WTC11 (cell line): ENCODE data around the gene CABP7. TPM values are rescaled to one million over a fixed set of nuclear protein-coding genes. Genes with fewer than 3 reads are reported as not detected.

ENCODE experiments used
- ATAC-seq: fragments of 200-7000 bp; cut with Tn5 transposase; 2 replicates; pipeline ENCODE4 v1.10.0; 2021; ENCODE audit warnings: mild to moderate bottlenecking, moderate library complexity
- CTCF ChIA-PET: fragments of 300-600 bp; sonication (Branson Sonifier 250); formaldehyde crosslinking; loops from one replicate; lab custom pipeline; 2021; ENCODE audit warnings: antibody characterized with exemption; lab: Charles Lee
- POLR2A ChIA-PET: fragments of 350-600 bp; sonication (Branson Sonifier 250); formaldehyde crosslinking; loops from one replicate; lab custom pipeline; 2021; ENCODE audit warnings: antibody characterized with exemption; lab: Charles Lee
- DNase-seq: peaks from one replicate; pipeline ENCODE4 v3.0.0; 2021; ENCODE audit warnings: low spot score
- H3K27ac Mint-ChIP-seq: 2 replicates; pipeline ENCODE4 v1.8.0; 2021; ENCODE audit warnings: mixed read lengths
- H3K27me3 Mint-ChIP-seq: 2 replicates; pipeline ENCODE4 v1.8.0; 2021; ENCODE audit warnings: low read depth, mild to moderate bottlenecking, moderate library complexity, mixed read lengths
- H3K36me3 Mint-ChIP-seq: 2 replicates; pipeline ENCODE4 v1.8.0; 2021; ENCODE audit warnings: mixed read lengths
- H3K4me1 Mint-ChIP-seq: 2 replicates; pipeline ENCODE4 v1.8.0; 2022; ENCODE audit warnings: mixed read lengths
- H3K4me3 Mint-ChIP-seq: 2 replicates; pipeline ENCODE4 v1.8.0; 2021; ENCODE audit warnings: mild to moderate bottlenecking, moderate library complexity, mixed read lengths
- H3K9me3 Mint-ChIP-seq: 2 replicates; pipeline ENCODE4 v1.8.0; 2021; ENCODE audit warnings: mixed read lengths
- ATF2 ChIP-seq: sonication (generic); formaldehyde crosslinking; IDR thresholded peaks from 2 replicates; pipeline ENCODE4 v1.8.1; 2022; ENCODE audit warnings: low read depth, missing genetic modification reagents, borderline replicate concordance
- CBFB ChIP-seq: sonication (generic); formaldehyde crosslinking; IDR thresholded peaks from 2 replicates; pipeline ENCODE4 v1.8.1; 2022; ENCODE audit warnings: mild to moderate bottlenecking, low read depth, missing genetic modification reagents
- CREB1 ChIP-seq: sonication (generic); formaldehyde crosslinking; IDR thresholded peaks from 2 replicates; pipeline ENCODE4 v1.8.0; 2023; ENCODE audit warnings: mild to moderate bottlenecking, missing genetic modification reagents
- E2F4 ChIP-seq: sonication (generic); formaldehyde crosslinking; IDR thresholded peaks from 2 replicates; pipeline ENCODE4 v1.8.1; 2022; ENCODE audit warnings: low read depth, mild to moderate bottlenecking, moderate library complexity, missing genetic modification reagents, borderline replicate concordance
- HMGXB4 ChIP-seq: sonication (generic); formaldehyde crosslinking; IDR thresholded peaks from 2 replicates; pipeline ENCODE4 v1.8.1; 2023; ENCODE audit warnings: mild to moderate bottlenecking, moderate library complexity, missing genetic modification reagents
- IRF2 ChIP-seq: sonication (generic); formaldehyde crosslinking; IDR thresholded peaks from 2 replicates; pipeline ENCODE4 v1.8.0; 2022; ENCODE audit warnings: low read depth, missing genetic modification reagents, borderline replicate concordance
- KAT7 ChIP-seq: sonication (generic); formaldehyde crosslinking; IDR thresholded peaks from 2 replicates; pipeline ENCODE4 v1.8.1; 2023; ENCODE audit warnings: missing genetic modification reagents, mild to moderate bottlenecking, borderline replicate concordance
- NR3C1 ChIP-seq: sonication (generic); formaldehyde crosslinking; conservative IDR thresholded peaks from 2 replicates; pipeline ENCODE4 v1.8.1; 2023; ENCODE audit warnings: low read depth, mild to moderate bottlenecking, missing genetic modification reagents
- RORB ChIP-seq: fragments of 250-450 bp; sonication (Bioruptor Pico); IDR thresholded peaks from 2 replicates; pipeline ENCODE4 v1.9.0; 2021; ENCODE audit warnings: mild to moderate bottlenecking
- TEAD1 ChIP-seq: sonication (generic); formaldehyde crosslinking; IDR thresholded peaks from 2 replicates; pipeline ENCODE4 v1.8.0; 2022; ENCODE audit warnings: mild to moderate bottlenecking, missing genetic modification reagents
- ZNF317 ChIP-seq: sonication (generic); formaldehyde crosslinking; IDR thresholded peaks from 2 replicates; pipeline ENCODE4 v1.8.1; 2023; ENCODE audit warnings: low read depth, mild to moderate bottlenecking, moderate library complexity, missing genetic modification reagents, borderline replicate concordance
- ZNF396 ChIP-seq: fragments of 250-450 bp; sonication (Bioruptor Pico); IDR thresholded peaks from 2 replicates; pipeline ENCODE4 v1.8.0; 2021; ENCODE audit warnings: mild to moderate bottlenecking, moderate library complexity, borderline replicate concordance
- total RNA-seq: library from RNA; stranded (reverse); gene quantifications from 3 replicates; pipeline ENCODE4 v1.2.3, GENCODE V29; 2021
- TF ChIP-seq, protein P1 (sequence below): sonication (generic); formaldehyde crosslinking; IDR thresholded peaks from 2 replicates; pipeline ENCODE4 v1.8.0; 2022; ENCODE audit warnings: missing genetic modification reagents
- TF ChIP-seq, protein P2 (sequence below): fragments of 250-450 bp; sonication (Bioruptor Pico); IDR thresholded peaks from 2 replicates; pipeline ENCODE4 v1.9.0; 2021; ENCODE audit warnings: moderate library complexity, mild to moderate bottlenecking, inconsistent platforms, borderline replicate concordance
- TF ChIP-seq, protein P3 (sequence below): sonication (generic); formaldehyde crosslinking; conservative IDR thresholded peaks from 2 replicates; pipeline ENCODE4 v1.8.1; 2023; ENCODE audit warnings: mild to moderate bottlenecking, low read depth, missing genetic modification reagents, moderate library complexity
- TF ChIP-seq, protein P4 (sequence below): sonication (generic); formaldehyde crosslinking; IDR thresholded peaks from 2 replicates; pipeline ENCODE4 v1.8.0; 2022; ENCODE audit warnings: mild to moderate bottlenecking, missing genetic modification reagents
- TF ChIP-seq, protein P5 (sequence below): sonication (generic); formaldehyde crosslinking; IDR thresholded peaks from 2 replicates; pipeline ENCODE4 v1.8.0; 2023; ENCODE audit warnings: missing genetic modification reagents, mild to moderate bottlenecking, borderline replicate concordance

Gene CABP7
- total RNA-seq, 1 experiment from 2014 or later = 0.17 TPM

DNA sequence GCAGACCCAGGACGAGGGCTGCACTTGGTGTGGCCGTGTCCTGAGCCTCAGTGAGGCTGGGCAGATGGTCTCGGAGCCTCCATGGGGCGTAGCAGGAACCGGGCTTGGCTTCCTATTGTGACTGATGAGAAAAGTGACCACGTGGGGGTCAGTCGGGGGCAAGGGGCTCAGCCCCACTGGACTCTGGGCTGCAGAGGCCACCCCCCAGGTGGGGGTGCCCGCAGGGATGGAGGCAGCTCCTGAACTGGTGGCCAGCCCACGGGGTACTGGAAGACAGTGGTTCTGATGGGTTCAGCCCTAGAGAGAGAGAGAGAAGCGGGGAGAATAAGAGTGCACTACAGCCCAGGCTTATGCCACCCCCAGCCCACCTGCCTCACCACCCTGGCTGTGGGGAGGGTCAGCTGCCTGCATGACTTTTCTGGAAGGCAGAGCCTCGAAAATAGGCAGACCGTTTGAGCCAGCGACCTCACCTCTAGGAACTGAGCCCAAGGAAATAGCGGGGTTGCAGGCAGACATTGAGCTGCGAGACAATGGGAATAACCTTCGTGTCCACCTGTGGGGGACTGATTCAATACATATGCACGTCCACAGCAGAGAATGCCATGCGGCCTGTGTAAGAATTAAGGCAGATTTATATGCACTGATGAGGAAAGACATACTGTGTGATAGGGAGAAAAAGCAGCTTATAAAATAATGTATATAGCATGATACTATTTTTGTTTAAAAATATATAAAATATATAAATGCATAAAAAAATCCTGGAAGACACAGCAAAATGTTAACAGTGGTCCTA lies 11.5 kb downstream of the CABP7 start (continued):
- TF ChIP-seq, protein P1, sequence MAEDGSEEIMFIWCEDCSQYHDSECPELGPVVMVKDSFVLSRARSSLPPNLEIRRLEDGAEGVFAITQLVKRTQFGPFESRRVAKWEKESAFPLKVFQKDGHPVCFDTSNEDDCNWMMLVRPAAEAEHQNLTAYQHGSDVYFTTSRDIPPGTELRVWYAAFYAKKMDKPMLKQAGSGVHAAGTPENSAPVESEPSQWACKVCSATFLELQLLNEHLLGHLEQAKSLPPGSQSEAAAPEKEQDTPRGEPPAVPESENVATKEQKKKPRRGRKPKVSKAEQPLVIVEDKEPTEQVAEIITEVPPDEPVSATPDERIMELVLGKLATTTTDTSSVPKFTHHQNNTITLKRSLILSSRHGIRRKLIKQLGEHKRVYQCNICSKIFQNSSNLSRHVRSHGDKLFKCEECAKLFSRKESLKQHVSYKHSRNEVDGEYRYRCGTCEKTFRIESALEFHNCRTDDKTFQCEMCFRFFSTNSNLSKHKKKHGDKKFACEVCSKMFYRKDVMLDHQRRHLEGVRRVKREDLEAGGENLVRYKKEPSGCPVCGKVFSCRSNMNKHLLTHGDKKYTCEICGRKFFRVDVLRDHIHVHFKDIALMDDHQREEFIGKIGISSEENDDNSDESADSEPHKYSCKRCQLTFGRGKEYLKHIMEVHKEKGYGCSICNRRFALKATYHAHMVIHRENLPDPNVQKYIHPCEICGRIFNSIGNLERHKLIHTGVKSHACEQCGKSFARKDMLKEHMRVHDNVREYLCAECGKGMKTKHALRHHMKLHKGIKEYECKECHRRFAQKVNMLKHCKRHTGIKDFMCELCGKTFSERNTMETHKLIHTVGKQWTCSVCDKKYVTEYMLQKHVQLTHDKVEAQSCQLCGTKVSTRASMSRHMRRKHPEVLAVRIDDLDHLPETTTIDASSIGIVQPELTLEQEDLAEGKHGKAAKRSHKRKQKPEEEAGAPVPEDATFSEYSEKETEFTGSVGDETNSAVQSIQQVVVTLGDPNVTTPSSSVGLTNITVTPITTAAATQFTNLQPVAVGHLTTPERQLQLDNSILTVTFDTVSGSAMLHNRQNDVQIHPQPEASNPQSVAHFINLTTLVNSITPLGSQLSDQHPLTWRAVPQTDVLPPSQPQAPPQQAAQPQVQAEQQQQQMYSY (CRISPR knock-in tag) = no peak
- TF ChIP-seq ATF2 (CRISPR knock-in tag) = no peak
- TF ChIP-seq RORB (CRISPR knock-in tag) = no peak

GRCh38 chr22:29732883-29733282 lies 13.1 kb downstream of the CABP7 start:
- no peaks in the 10 kb centered on the region for H3K9me3 Mint-ChIP-seq
- CTCF ChIA-PET = interaction anchor here (0.6 to 0.7 kb wide), 2 partner anchors 24 to 143 kb away, joined by 3 read pairs; no protein-coding TSS in a partner anchor
- POLR2A ChIA-PET = no interaction called here
- H3K27ac Mint-ChIP-seq = no peak overlapping the region
- no peak for DNase-seq
- H3K36me3 Mint-ChIP-seq = no peaks in the 10 kb centered on the region
- no peaks in the 10 kb centered on the region for H3K27me3 Mint-ChIP-seq
- H3K4me1 Mint-ChIP-seq = peaks cover 12% of the 10 kb centered on the region
- H3K4me3 Mint-ChIP-seq = no peak overlapping the region
- no peak for ATAC-seq
- TF ChIP-seq, protein P2, sequence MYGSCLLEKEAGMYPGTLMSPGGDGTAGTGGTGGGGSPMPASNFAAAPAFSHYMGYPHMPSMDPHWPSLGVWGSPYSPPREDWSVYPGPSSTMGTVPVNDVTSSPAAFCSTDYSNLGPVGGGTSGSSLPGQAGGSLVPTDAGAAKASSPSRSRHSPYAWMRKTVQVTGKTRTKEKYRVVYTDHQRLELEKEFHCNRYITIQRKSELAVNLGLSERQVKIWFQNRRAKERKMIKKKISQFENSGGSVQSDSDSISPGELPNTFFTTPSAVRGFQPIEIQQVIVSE = no peak
- no peak for TF ChIP-seq TEAD1 (CRISPR knock-in tag)
- TF ChIP-seq CREB1 (CRISPR knock-in tag) = no peak
- no peak for TF ChIP-seq ZNF317
- no peak for TF ChIP-seq KAT7 (CRISPR knock-in tag)
- TF ChIP-seq, protein P3, sequence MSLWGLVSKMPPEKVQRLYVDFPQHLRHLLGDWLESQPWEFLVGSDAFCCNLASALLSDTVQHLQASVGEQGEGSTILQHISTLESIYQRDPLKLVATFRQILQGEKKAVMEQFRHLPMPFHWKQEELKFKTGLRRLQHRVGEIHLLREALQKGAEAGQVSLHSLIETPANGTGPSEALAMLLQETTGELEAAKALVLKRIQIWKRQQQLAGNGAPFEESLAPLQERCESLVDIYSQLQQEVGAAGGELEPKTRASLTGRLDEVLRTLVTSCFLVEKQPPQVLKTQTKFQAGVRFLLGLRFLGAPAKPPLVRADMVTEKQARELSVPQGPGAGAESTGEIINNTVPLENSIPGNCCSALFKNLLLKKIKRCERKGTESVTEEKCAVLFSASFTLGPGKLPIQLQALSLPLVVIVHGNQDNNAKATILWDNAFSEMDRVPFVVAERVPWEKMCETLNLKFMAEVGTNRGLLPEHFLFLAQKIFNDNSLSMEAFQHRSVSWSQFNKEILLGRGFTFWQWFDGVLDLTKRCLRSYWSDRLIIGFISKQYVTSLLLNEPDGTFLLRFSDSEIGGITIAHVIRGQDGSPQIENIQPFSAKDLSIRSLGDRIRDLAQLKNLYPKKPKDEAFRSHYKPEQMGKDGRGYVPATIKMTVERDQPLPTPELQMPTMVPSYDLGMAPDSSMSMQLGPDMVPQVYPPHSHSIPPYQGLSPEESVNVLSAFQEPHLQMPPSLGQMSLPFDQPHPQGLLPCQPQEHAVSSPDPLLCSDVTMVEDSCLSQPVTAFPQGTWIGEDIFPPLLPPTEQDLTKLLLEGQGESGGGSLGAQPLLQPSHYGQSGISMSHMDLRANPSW (CRISPR knock-in tag) = no peak
- TF ChIP-seq IRF2 (CRISPR knock-in tag) = no peak
- TF ChIP-seq, protein P4, sequence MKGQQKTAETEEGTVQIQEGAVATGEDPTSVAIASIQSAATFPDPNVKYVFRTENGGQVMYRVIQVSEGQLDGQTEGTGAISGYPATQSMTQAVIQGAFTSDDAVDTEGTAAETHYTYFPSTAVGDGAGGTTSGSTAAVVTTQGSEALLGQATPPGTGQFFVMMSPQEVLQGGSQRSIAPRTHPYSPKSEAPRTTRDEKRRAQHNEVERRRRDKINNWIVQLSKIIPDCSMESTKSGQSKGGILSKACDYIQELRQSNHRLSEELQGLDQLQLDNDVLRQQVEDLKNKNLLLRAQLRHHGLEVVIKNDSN (CRISPR knock-in tag) = no peak
- no peak for TF ChIP-seq ZNF396 (CRISPR knock-in tag)
- TF ChIP-seq, protein P5, sequence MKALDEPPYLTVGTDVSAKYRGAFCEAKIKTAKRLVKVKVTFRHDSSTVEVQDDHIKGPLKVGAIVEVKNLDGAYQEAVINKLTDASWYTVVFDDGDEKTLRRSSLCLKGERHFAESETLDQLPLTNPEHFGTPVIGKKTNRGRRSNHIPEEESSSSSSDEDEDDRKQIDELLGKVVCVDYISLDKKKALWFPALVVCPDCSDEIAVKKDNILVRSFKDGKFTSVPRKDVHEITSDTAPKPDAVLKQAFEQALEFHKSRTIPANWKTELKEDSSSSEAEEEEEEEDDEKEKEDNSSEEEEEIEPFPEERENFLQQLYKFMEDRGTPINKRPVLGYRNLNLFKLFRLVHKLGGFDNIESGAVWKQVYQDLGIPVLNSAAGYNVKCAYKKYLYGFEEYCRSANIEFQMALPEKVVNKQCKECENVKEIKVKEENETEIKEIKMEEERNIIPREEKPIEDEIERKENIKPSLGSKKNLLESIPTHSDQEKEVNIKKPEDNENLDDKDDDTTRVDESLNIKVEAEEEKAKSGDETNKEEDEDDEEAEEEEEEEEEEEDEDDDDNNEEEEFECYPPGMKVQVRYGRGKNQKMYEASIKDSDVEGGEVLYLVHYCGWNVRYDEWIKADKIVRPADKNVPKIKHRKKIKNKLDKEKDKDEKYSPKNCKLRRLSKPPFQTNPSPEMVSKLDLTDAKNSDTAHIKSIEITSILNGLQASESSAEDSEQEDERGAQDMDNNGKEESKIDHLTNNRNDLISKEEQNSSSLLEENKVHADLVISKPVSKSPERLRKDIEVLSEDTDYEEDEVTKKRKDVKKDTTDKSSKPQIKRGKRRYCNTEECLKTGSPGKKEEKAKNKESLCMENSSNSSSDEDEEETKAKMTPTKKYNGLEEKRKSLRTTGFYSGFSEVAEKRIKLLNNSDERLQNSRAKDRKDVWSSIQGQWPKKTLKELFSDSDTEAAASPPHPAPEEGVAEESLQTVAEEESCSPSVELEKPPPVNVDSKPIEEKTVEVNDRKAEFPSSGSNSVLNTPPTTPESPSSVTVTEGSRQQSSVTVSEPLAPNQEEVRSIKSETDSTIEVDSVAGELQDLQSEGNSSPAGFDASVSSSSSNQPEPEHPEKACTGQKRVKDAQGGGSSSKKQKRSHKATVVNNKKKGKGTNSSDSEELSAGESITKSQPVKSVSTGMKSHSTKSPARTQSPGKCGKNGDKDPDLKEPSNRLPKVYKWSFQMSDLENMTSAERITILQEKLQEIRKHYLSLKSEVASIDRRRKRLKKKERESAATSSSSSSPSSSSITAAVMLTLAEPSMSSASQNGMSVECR (CRISPR knock-in tag) = no peak
- no peak for TF ChIP-seq E2F4 (CRISPR knock-in tag)
- TF ChIP-seq CBFB (CRISPR knock-in tag) = no peak
- no peak for TF ChIP-seq NR3C1
- no peak for TF ChIP-seq HMGXB4 (CRISPR knock-in tag)
